ENCODE data around the gene TUBGCP2.

Gene TUBGCP2

GRCh38 chr10:133263674-133264073 lies 45.0 kb downstream of the TUBGCP2 start:
- Histone ChIP-seq H3K27ac (ENCODE audit: low read length) (no peak overlapping the region), H3K4me3 (ENCODE audit: low read length) (no peak overlapping the region), H3K9ac (ENCODE audit: low read length) (no peak overlapping the region), H3K9me3 (ENCODE audit: control insufficient read depth, low read depth, low read length) (no peaks in the 10 kb centered on the region), H3K4me1 (ENCODE audit: control insufficient read depth, low read depth, low read length) (peaks cover 2% of the 10 kb centered on the region), H3K36me3 (ENCODE audit: control insufficient read depth, low read depth, low read length) (no peaks in the 10 kb centered on the region), H3K27me3 (ENCODE audit: control insufficient read depth, insufficient read depth, low read length) (peaks cover 14% of the 10 kb centered on the region)

GRCh38 chr10:133262696-133263095 lies 46.0 kb downstream of the TUBGCP2 start:
- Histone ChIP-seq H3K4me3 (ENCODE audit: low read length) (no peak overlapping the region), H3K36me3 (ENCODE audit: control insufficient read depth, low read depth, low read length) (no peaks in the 10 kb centered on the region), H3K9ac (ENCODE audit: low read length) (no peak overlapping the region), H3K27me3 (ENCODE audit: control insufficient read depth, insufficient read depth, low read length) (peaks cover 14% of the 10 kb centered on the region), H3K4me1 (ENCODE audit: control insufficient read depth, low read depth, low read length) (peaks cover 2% of the 10 kb centered on the region), H3K27ac (ENCODE audit: low read length) (no peak overlapping the region), H3K9me3 (ENCODE audit: control insufficient read depth, low read depth, low read length) (no peaks in the 10 kb centered on the region)

- peaks cover 6% of the 10 kb centered on the region for H3K4me1 ChIP-seq (ENCODE audit: control insufficient read depth, low read depth, low read length)
- H3K4me3 ChIP-seq (ENCODE audit: low read length) = peak overlapping the region; percentile 42
- H3K27ac ChIP-seq (ENCODE audit: low read length) = no peak overlapping the region
- no peaks in the 10 kb centered on the region for H3K36me3 ChIP-seq (ENCODE audit: control insufficient read depth, low read depth, low read length)
- H3K27me3 ChIP-seq (ENCODE audit: control insufficient read depth, insufficient read depth, low read length) = peaks cover 14% of the 10 kb centered on the region
- no peak overlapping the region for H3K9ac ChIP-seq (ENCODE audit: low read length)
- H3K9me3 ChIP-seq (ENCODE audit: control insufficient read depth, low read depth, low read length) = no peaks in the 10 kb centered on the region
Measured at GRCh38 chr10:133261726-133262325, 46.8 kb downstream of the TUBGCP2 start.

- no peak overlapping the region for H3K9ac ChIP-seq (ENCODE audit: low read length)
- peaks cover 6% of the 10 kb centered on the region for H3K4me1 ChIP-seq (ENCODE audit: control insufficient read depth, low read depth, low read length)
- no peaks in the 10 kb centered on the region for H3K9me3 ChIP-seq (ENCODE audit: control insufficient read depth, low read depth, low read length)
- no peak overlapping the region for H3K27ac ChIP-seq (ENCODE audit: low read length)
- H3K27me3 ChIP-seq (ENCODE audit: control insufficient read depth, insufficient read depth, low read length) = peaks cover 14% of the 10 kb centered on the region
- H3K36me3 ChIP-seq (ENCODE audit: control insufficient read depth, low read depth, low read length) = no peaks in the 10 kb centered on the region
- peak overlapping the region; percentile 42 for H3K4me3 ChIP-seq (ENCODE audit: low read length)
Measured at GRCh38 chr10:133260895-133261725, 47.6 kb downstream of the TUBGCP2 start.

GRCh38 chr10:133259602-133259989 lies 49.1 kb downstream of the TUBGCP2 start:
- no peak overlapping the region for H3K27ac ChIP-seq (ENCODE audit: low read length)
- no peak overlapping the region for H3K9ac ChIP-seq (ENCODE audit: low read length)
- no peaks in the 10 kb centered on the region for H3K36me3 ChIP-seq (ENCODE audit: control insufficient read depth, low read depth, low read length)
- H3K4me1 ChIP-seq (ENCODE audit: control insufficient read depth, low read depth, low read length) = peaks cover 6% of the 10 kb centered on the region
- peaks cover 14% of the 10 kb centered on the region for H3K27me3 ChIP-seq (ENCODE audit: control insufficient read depth, insufficient read depth, low read length)
- no peaks in the 10 kb centered on the region for H3K9me3 ChIP-seq (ENCODE audit: control insufficient read depth, low read depth, low read length)
- no peak overlapping the region for H3K4me3 ChIP-seq (ENCODE audit: low read length)

- Histone ChIP-seq H3K27me3 (ENCODE audit: control insufficient read depth, insufficient read depth, low read length) (peaks cover 14% of the 10 kb centered on the region), H3K4me1 (ENCODE audit: control insufficient read depth, low read depth, low read length) (peaks cover 6% of the 10 kb centered on the region), H3K4me3 (ENCODE audit: low read length) (no peak overlapping the region), H3K9ac (ENCODE audit: low read length) (no peak overlapping the region), H3K36me3 (ENCODE audit: control insufficient read depth, low read depth, low read length) (no peaks in the 10 kb centered on the region), H3K27ac (ENCODE audit: low read length) (no peak overlapping the region), H3K9me3 (ENCODE audit: control insufficient read depth, low read depth, low read length) (no peaks in the 10 kb centered on the region)
Measured at GRCh38 chr10:133258818-133259601, 49.7 kb downstream of the TUBGCP2 start.

- H3K9ac ChIP-seq (ENCODE audit: low read length) = no peak overlapping the region
- H3K4me3 ChIP-seq (ENCODE audit: low read length) = peak overlapping the region; percentile 41
Measured at GRCh38 chr10:133258066-133258817, 50.4 kb downstream of the TUBGCP2 start.

GRCh38 chr10:133257489-133258065 lies 51.1 kb downstream of the TUBGCP2 start:
- Histone ChIP-seq H3K9ac (ENCODE audit: low read length) (no peak overlapping the region), H3K36me3 (ENCODE audit: control insufficient read depth, low read depth, low read length) (no peaks in the 10 kb centered on the region), H3K27me3 (ENCODE audit: control insufficient read depth, insufficient read depth, low read length) (peaks cover 5% of the 10 kb centered on the region), H3K4me1 (ENCODE audit: control insufficient read depth, low read depth, low read length) (peaks cover 6% of the 10 kb centered on the region), H3K27ac (ENCODE audit: low read length) (no peak overlapping the region), H3K9me3 (ENCODE audit: control insufficient read depth, low read depth, low read length) (no peaks in the 10 kb centered on the region), H3K4me3 (ENCODE audit: low read length) (peak overlapping the region; percentile 41)

More at GRCh38 chr10:133258066-133258817, 50.4 kb downstream of the TUBGCP2 start:
- no peak overlapping the region for H3K27ac ChIP-seq (ENCODE audit: low read length)
- peaks cover 12% of the 10 kb centered on the region for H3K27me3 ChIP-seq (ENCODE audit: control insufficient read depth, insufficient read depth, low read length)
- H3K36me3 ChIP-seq (ENCODE audit: control insufficient read depth, low read depth, low read length) = no peaks in the 10 kb centered on the region
- no peaks in the 10 kb centered on the region for H3K9me3 ChIP-seq (ENCODE audit: control insufficient read depth, low read depth, low read length)
- peaks cover 6% of the 10 kb centered on the region for H3K4me1 ChIP-seq (ENCODE audit: control insufficient read depth, low read depth, low read length)

- peaks cover 3% of the 10 kb centered on the region for H3K4me1 ChIP-seq (ENCODE audit: control insufficient read depth, low read depth, low read length)
Measured at GRCh38 chr10:133255323-133255722, 53.3 kb downstream of the TUBGCP2 start.

GRCh38 chr10:133254421-133255120 lies 54.1 kb downstream of the TUBGCP2 start:
- H3K9ac ChIP-seq (ENCODE audit: low read length) = no peak overlapping the region
- no peaks in the 10 kb centered on the region for H3K9me3 ChIP-seq (ENCODE audit: control insufficient read depth, low read depth, low read length)
- peaks cover 3% of the 10 kb centered on the region for H3K4me1 ChIP-seq (ENCODE audit: control insufficient read depth, low read depth, low read length)
- no peaks in the 10 kb centered on the region for H3K27me3 ChIP-seq (ENCODE audit: control insufficient read depth, insufficient read depth, low read length)
- H3K27ac ChIP-seq (ENCODE audit: low read length) = no peak overlapping the region
- no peaks in the 10 kb centered on the region for H3K36me3 ChIP-seq (ENCODE audit: control insufficient read depth, low read depth, low read length)
- no peak overlapping the region for H3K4me3 ChIP-seq (ENCODE audit: low read length)

More at GRCh38 chr10:133255323-133255722, 53.3 kb downstream of the TUBGCP2 start:
- Histone ChIP-seq H3K27ac (ENCODE audit: low read length) (no peak overlapping the region), H3K9me3 (ENCODE audit: control insufficient read depth, low read depth, low read length) (no peaks in the 10 kb centered on the region), H3K27me3 (ENCODE audit: control insufficient read depth, insufficient read depth, low read length) (no peaks in the 10 kb centered on the region), H3K4me3 (ENCODE audit: low read length) (no peak overlapping the region), H3K36me3 (ENCODE audit: control insufficient read depth, low read depth, low read length) (no peaks in the 10 kb centered on the region), H3K9ac (ENCODE audit: low read length) (no peak overlapping the region)

Data from iPS-18a (cell line).